Lung (tissue), 12 donors: ENCODE measurements around the gene TP73. TPM values are rescaled to one million over a fixed set of nuclear protein-coding genes. Genes with fewer than 3 reads are reported as not detected.

Source experiments
- ATAC-seq: fragments of 200-7000 bp; cut with Tn5 transposase; one replicate; pipeline ENCODE4 v1.9.1; 2020; ENCODE audit warnings: moderate number of reproducible peaks; ENCODE audit not compliant: insufficient read depth, low FRiP score
- DNase-seq, 3 donors: peaks; one replicate each; pipeline ENCODE4 v3.0.0-alpha.2; 2013 to 2017
- H3K27ac ChIP-seq, 2 donors: one replicate each; pipeline ENCODE4 v1.5.1; 2013; ENCODE audit warnings: mild to moderate bottlenecking in 2 of 2, moderate library complexity in 2 of 2, control low read depth in 1 of 2, inconsistent platforms in 1 of 2, low read depth in 1 of 2, low read length in 1 of 2
- H3K27me3 ChIP-seq, 3 donors: one replicate each; pipeline ENCODE4 v1.5.1; 2013; ENCODE audit warnings: low read length in 2 of 3; ENCODE audit not compliant: control insufficient read depth in 3 of 3, insufficient read depth in 3 of 3
- H3K36me3 ChIP-seq, 4 donors: one replicate each; pipeline ENCODE4 v1.5.1; 2013; ENCODE audit warnings: low read length in 4 of 4, mild to moderate bottlenecking in 1 of 4, moderate library complexity in 1 of 4; ENCODE audit not compliant: control insufficient read depth in 4 of 4, insufficient read depth in 4 of 4
- H3K4me1 ChIP-seq, 5 donors: one replicate each; pipeline ENCODE4 v1.5.1; 2013; ENCODE audit warnings: low read length in 5 of 5, mild to moderate bottlenecking in 2 of 5, moderate library complexity in 1 of 5; ENCODE audit not compliant: control insufficient read depth in 5 of 5, insufficient read depth in 5 of 5
- H3K4me3 ChIP-seq: one replicate; pipeline ENCODE4 v1.5.1; 2013; ENCODE audit warnings: mild to moderate bottlenecking, control low read depth, moderate library complexity
- H3K9ac ChIP-seq, 2 donors: one replicate each; pipeline ENCODE4 v1.5.1; 2013; ENCODE audit warnings: low read length in 2 of 2, control low read depth in 1 of 2; ENCODE audit not compliant: insufficient read depth in 1 of 2
- H3K9me3 ChIP-seq, 4 donors: one replicate each; pipeline ENCODE4 v1.5.1; 2013; ENCODE audit warnings: low read length in 3 of 4, mild to moderate bottlenecking in 1 of 4, moderate library complexity in 1 of 4; ENCODE audit not compliant: control insufficient read depth in 4 of 4, insufficient read depth in 3 of 4
- WGBS, 2 donors: extraction: QIAGEN DNeasy Blood & Tissue Kit; methylation state at CpG; one replicate each; pipeline ENCODE4 v1.1.7; 2013; 5-methylcytosine and 5-hydroxymethylcytosine counted together
- polyA plus RNA-seq, 2 donors: library from polyadenylated mRNA; stranded (reverse); fragments of 200-250 nt; gene quantifications; one replicate each; pipeline ENCODE4 v1.2.1, GENCODE V29; 2013
- total RNA-seq, 2 donors: library from RNA; depleted of rRNA in 1 of 2; stranded (reverse); fragments of >200 nt in 1 of 2; gene quantifications; one replicate each; pipeline ENCODE4 v1.2.1, GENCODE V29; 2014 to 2021
- TF ChIP-seq, protein P1 (sequence below): IDR thresholded peaks from 2 replicates; pipeline ENCODE4 v1.5.1; 2012; ENCODE audit warnings: mild to moderate bottlenecking; ENCODE audit errors: control extremely low read depth, extremely low read depth
- donor health status: control.
- donor health status: control.
- donor health status: Bipolar disorder and iron deficiency.
- donor health status: healthy.
- donor health status: DM: yes; HTN: yes; CAD: no.

TP73 gene
- total and polyA plus RNA-seq, 4 donors: 1.7 to 12.3 (median 2.2) TPM

- TF ChIP-seq, protein P1, sequence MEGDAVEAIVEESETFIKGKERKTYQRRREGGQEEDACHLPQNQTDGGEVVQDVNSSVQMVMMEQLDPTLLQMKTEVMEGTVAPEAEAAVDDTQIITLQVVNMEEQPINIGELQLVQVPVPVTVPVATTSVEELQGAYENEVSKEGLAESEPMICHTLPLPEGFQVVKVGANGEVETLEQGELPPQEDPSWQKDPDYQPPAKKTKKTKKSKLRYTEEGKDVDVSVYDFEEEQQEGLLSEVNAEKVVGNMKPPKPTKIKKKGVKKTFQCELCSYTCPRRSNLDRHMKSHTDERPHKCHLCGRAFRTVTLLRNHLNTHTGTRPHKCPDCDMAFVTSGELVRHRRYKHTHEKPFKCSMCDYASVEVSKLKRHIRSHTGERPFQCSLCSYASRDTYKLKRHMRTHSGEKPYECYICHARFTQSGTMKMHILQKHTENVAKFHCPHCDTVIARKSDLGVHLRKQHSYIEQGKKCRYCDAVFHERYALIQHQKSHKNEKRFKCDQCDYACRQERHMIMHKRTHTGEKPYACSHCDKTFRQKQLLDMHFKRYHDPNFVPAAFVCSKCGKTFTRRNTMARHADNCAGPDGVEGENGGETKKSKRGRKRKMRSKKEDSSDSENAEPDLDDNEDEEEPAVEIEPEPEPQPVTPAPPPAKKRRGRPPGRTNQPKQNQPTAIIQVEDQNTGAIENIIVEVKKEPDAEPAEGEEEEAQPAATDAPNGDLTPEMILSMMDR: no peak
- Histone ChIP-seq H3K36me3 (no peaks in the 10 kb centered on the region), H3K27me3 (peaks cover 4 to 14% (median 7%) of the 10 kb centered on the region in 3 donors), H3K9me3 (no peaks in the 10 kb centered on the region), H3K27ac (no peak overlapping the region), H3K4me1 (no peaks in the 10 kb centered on the region), H3K4me3 (no peak overlapping the region), H3K9ac (no peak overlapping the region)
- 43 to 55% methylated on average over 28 of the region's 28 CpGs for WGBS, 2 donors
- DNase-seq (no peak), ATAC-seq (no peak)
Measured at GRCh38 chr1:3703786-3704371, 51.6 kb downstream of the TP73 start.

- ATAC-seq (no peak), DNase-seq (no peak)
- peaks cover 4 to 8% (median 7%) of the 10 kb centered on the region in 3 donors for H3K27me3 ChIP-seq
- no peaks in the 10 kb centered on the region for H3K9me3 ChIP-seq
- peaks cover 0 to 3% (median 0%) of the 10 kb centered on the region in 5 donors for H3K4me1 ChIP-seq
- TF ChIP-seq, protein P1: no peak
- no peak overlapping the region for H3K9ac ChIP-seq
- H3K27ac ChIP-seq: no peak overlapping the region
- H3K36me3 ChIP-seq: no peaks in the 10 kb centered on the region
- WGBS, 2 donors: 79 to 90% methylated on average over 19 of the region's 19 CpGs
- H3K4me3 ChIP-seq: no peak overlapping the region
Measured at GRCh38 chr1:3705341-3705950, 53.1 kb downstream of the TP73 start.

- Histone ChIP-seq H3K27me3 (peaks cover 4 to 10% (median 7%) of the 10 kb centered on the region in 3 donors), H3K4me1 (peaks cover 0 to 3% (median 0%) of the 10 kb centered on the region in 5 donors), H3K27ac (no peak overlapping the region), H3K9ac (no peak overlapping the region), H3K4me3 (no peak overlapping the region), H3K9me3 (no peaks in the 10 kb centered on the region), H3K36me3 (no peaks in the 10 kb centered on the region)
- DNase-seq: no peak
- TF ChIP-seq, protein P1: no peak
- ATAC-seq: no peak
- 80 to 86% methylated on average over 23 to 26 of the region's 26 CpGs for WGBS, 2 donors
Measured at GRCh38 chr1:3706651-3707297, 54.5 kb downstream of the TP73 start.
